B cell (primary cell): ENCODE results near the gene STK38L. TPM values are rescaled to one million over a fixed set of nuclear protein-coding genes. Genes with fewer than 3 reads are reported as not detected.

Source experiments
- ATAC-seq: fragments of 200-7000 bp; cut with Tn5 transposase; one replicate; pipeline ENCODE4 v1.10.0; 2021; ENCODE audit warnings: low read depth, mild to moderate bottlenecking, moderate number of reproducible peaks, moderate library complexity
- CTCF ChIA-PET: fragments of 350-600 bp; sonication (Branson Sonifier 250); formaldehyde crosslinking; loops from one replicate; lab custom pipeline; 2021; ENCODE audit warnings: antibody characterized with exemption, inconsistent platforms; lab: Charles Lee
- POLR2A ChIA-PET: fragments of 350-600 bp; sonication (Branson Sonifier 250); formaldehyde crosslinking; loops from one replicate; lab custom pipeline; 2021; ENCODE audit warnings: antibody characterized with exemption; lab: Charles Lee
- DNase-seq: peaks from one replicate; pipeline ENCODE4 v3.0.0; 2013
- H2AFZ ChIP-seq: 2 replicates; pipeline ENCODE4 v1.6.1; 2012; ENCODE audit warnings: mild to moderate bottlenecking, low read depth, low read length; ENCODE audit not compliant: insufficient read depth, poor library complexity, severe bottlenecking
- H3K27ac ChIP-seq, 2 donors: 1 replicate in 1 of 2; 2 replicates in 1 of 2; pipeline ENCODE4 v1.5.1; 2012 to 2013; ENCODE audit warnings: low read length in 2 of 2, mild to moderate bottlenecking in 2 of 2, moderate library complexity in 1 of 2
- H3K27me3 ChIP-seq, 4 experiments: fragments of 200-600 bp in 1 of 4; sonication (generic) in 1 of 4; replicated peaks in 1 of 4; 1 replicate in 2 of 4; 2 replicates in 2 of 4; pipeline versions ENCODE4 v1.6.1 to v1.7.0; 2013 to 2016; ENCODE audit warnings: low read length in 3 of 4, mild to moderate bottlenecking in 2 of 4, mixed read lengths in 1 of 4, moderate library complexity in 1 of 4; ENCODE audit not compliant: insufficient read depth in 4 of 4, control insufficient read depth in 3 of 4; ENCODE audit errors: control extremely low read depth in 1 of 4
- H3K36me3 ChIP-seq, 2 experiments: replicated peaks in 1 of 2; 1 replicate in 1 of 2; 2 replicates in 1 of 2; pipeline versions ENCODE4 v1.6.1 to v1.7.1; 2013; ENCODE audit warnings: low read length in 1 of 2; ENCODE audit not compliant: insufficient read depth in 2 of 2, control insufficient read depth in 1 of 2; ENCODE audit errors: control extremely low read depth in 1 of 2, extremely low read depth in 1 of 2
- H3K4me1 ChIP-seq, 2 donors: fragments of 200-600 bp in 1 of 2; sonication (generic) in 1 of 2; 1 replicate in 1 of 2; 2 replicates in 1 of 2; pipeline versions ENCODE4 v1.5.1 to v1.6.1; 2013 to 2017; ENCODE audit warnings: low read length in 2 of 2; ENCODE audit not compliant: control insufficient read depth in 2 of 2, insufficient read depth in 2 of 2
- H3K4me2 ChIP-seq: replicated peaks from 2 replicates; pipeline ENCODE3; 2012; ENCODE audit warnings: mild to moderate bottlenecking, low read depth, low read length; ENCODE audit not compliant: poor library complexity, severe bottlenecking
- H3K4me3 ChIP-seq, 5 experiments: fragments of 200-600 bp in 1 of 5; sonication (generic) in 1 of 5; 1 replicate in 3 of 5; 2 replicates in 2 of 5; pipeline versions ENCODE4 v1.5.1 to v1.7.0; 2011 to 2016; ENCODE audit warnings: low read length in 4 of 5, mild to moderate bottlenecking in 4 of 5, low read depth in 2 of 5, control low read depth in 1 of 5, moderate library complexity in 1 of 5; ENCODE audit not compliant: insufficient read depth in 1 of 5; ENCODE audit errors: control extremely low read depth in 1 of 5, extremely low read depth in 1 of 5
- H3K79me2 ChIP-seq: fragments of 200-600 bp; sonication (generic); one replicate; pipeline ENCODE4 v1.6.0; 2016; ENCODE audit warnings: low read length; ENCODE audit not compliant: control insufficient read depth, insufficient read depth
- H3K9ac ChIP-seq: fragments of 200-600 bp; sonication (generic); 2 replicates; pipeline ENCODE4 v1.6.1; 2017; ENCODE audit warnings: mild to moderate bottlenecking, low read length, moderate library complexity
- H3K9me3 ChIP-seq, 3 donors: one replicate each; pipeline versions ENCODE4 v1.6.1 to v1.7.1; 2013; ENCODE audit warnings: low read length in 2 of 3; ENCODE audit not compliant: control insufficient read depth in 2 of 3, insufficient read depth in 1 of 3; ENCODE audit errors: control extremely low read depth in 1 of 3
- H4K20me1 ChIP-seq: 2 replicates; pipeline ENCODE4 v1.6.0; 2012; ENCODE audit warnings: mild to moderate bottlenecking, low read length; ENCODE audit not compliant: insufficient read depth, control insufficient read depth, poor library complexity, severe bottlenecking
- H3K27ac Mint-ChIP-seq: one replicate; pipeline ENCODE4 v1.8.0; 2021; ENCODE audit warnings: mixed read lengths
- H3K27me3 Mint-ChIP-seq: one replicate; pipeline ENCODE4 v1.8.0; 2021; ENCODE audit warnings: mixed read lengths
- H3K4me1 Mint-ChIP-seq: one replicate; pipeline ENCODE4 v1.8.0; 2021; ENCODE audit warnings: mixed read lengths
- H3K4me3 Mint-ChIP-seq: one replicate; pipeline ENCODE4 v1.8.0; 2021; ENCODE audit warnings: mixed read lengths
- H3K9me3 Mint-ChIP-seq: one replicate; pipeline ENCODE4 v1.8.0; 2022; ENCODE audit warnings: mixed read lengths; ENCODE audit not compliant: insufficient read depth
- CTCF ChIP-seq: fragments of 200-600 bp; IDR thresholded peaks from one replicate; pipeline ENCODE4 v1.8.0; 2022; ENCODE audit warnings: antibody characterized with exemption, mild to moderate bottlenecking
- EZH2 ChIP-seq: IDR thresholded peaks from 2 replicates; pipeline ENCODE4 v1.6.1; 2012; ENCODE audit warnings: borderline replicate concordance, low read depth, mild to moderate bottlenecking, moderate library complexity, low read length; ENCODE audit not compliant: insufficient read depth, poor library complexity, severe bottlenecking
- WGBS: methylation state at CpG from one replicate; pipeline ENCODE4 v1.1.5; 2013; ENCODE audit warnings: missing lambda C conversion rate; ENCODE audit not compliant: insufficient coverage; 5-methylcytosine and 5-hydroxymethylcytosine counted together
- intact Hi-C: fragments of 100-400 bp; cut with micrococcal nuclease; formaldehyde crosslinking; loops from one replicate; pipeline ENCODE4 v1.10.0; 2022
- polyA plus RNA-seq: library from polyadenylated mRNA; depleted of rRNA; stranded (reverse); fragments of >200 nt; gene quantifications from 2 replicates; pipeline ENCODE4 v1.2.3, GENCODE V29; 2012
- total RNA-seq, 2 donors: library from RNA; stranded (reverse); fragments of 120-200 nt in 1 of 2; gene quantifications; 1 replicate in 1 of 2; 2 replicates in 1 of 2; pipeline versions ENCODE4 v1.2.3 to v1.2.4, GENCODE V29; 2013 to 2022

STK38L gene
- total and polyA plus RNA-seq, 2 donors (not counting 1 experiment from before 2014, with no cell fraction given) = 5.5 to 21.2 TPM

GRCh38 chr12:27213304-27213703 is 30.8 kb upstream of the STK38L start:
- H3K36me3 ChIP-seq = no peaks in the 10 kb centered on the region
- DNase-seq (no peak), ATAC-seq (no peak)
- no peaks in the 10 kb centered on the region for H3K27me3 ChIP-seq
- no peak overlapping the region for H3K27ac Mint-ChIP-seq
- no peak overlapping the region for H2AFZ ChIP-seq
- no peak for TF ChIP-seq CTCF
- no peak for TF ChIP-seq EZH2
- H4K20me1 ChIP-seq = no peaks in the 10 kb centered on the region
- no peak overlapping the region for H3K9ac ChIP-seq
- 100% methylated on average over 1 of the region's 2 CpGs for WGBS
- H3K4me1 Mint-ChIP-seq = no peaks in the 10 kb centered on the region
- H3K4me2 ChIP-seq = no peak overlapping the region
- no peaks in the 10 kb centered on the region for H3K4me1 ChIP-seq
- peaks cover 7% of the 10 kb centered on the region for H3K9me3 Mint-ChIP-seq
- no peak overlapping the region for H3K27ac ChIP-seq
- no peaks in the 10 kb centered on the region for H3K27me3 Mint-ChIP-seq
- peaks cover 3 to 6% (median 5%) of the 10 kb centered on the region in 3 donors for H3K9me3 ChIP-seq
- H3K79me2 ChIP-seq = no peaks in the 10 kb centered on the region
- no peak overlapping the region for H3K4me3 ChIP-seq
- intact Hi-C loops = no loop called here
- CTCF ChIA-PET = no interaction called here
- H3K4me3 Mint-ChIP-seq = no peak overlapping the region
- POLR2A ChIA-PET = no interaction called here

GRCh38 chr12:27213830-27214787 is 30.0 kb upstream of the STK38L start:
- 94% methylated on average over 9 of the region's 9 CpGs for WGBS
- Histone ChIP-seq H3K79me2 (no peaks in the 10 kb centered on the region), H2AFZ (no peak overlapping the region), H3K27me3 (no peaks in the 10 kb centered on the region), H3K36me3 (no peaks in the 10 kb centered on the region), H4K20me1 (no peaks in the 10 kb centered on the region), H3K27ac (no peak overlapping the region), H3K9ac (no peak overlapping the region), H3K4me1 (peaks cover 0 to 1% of the 10 kb centered on the region in 2 donors), H3K4me3 (no peak overlapping the region), H3K4me2 (no peak overlapping the region), H3K9me3 (peaks cover 2 to 5% (median 4%) of the 10 kb centered on the region in 3 donors)
- TF ChIP-seq CTCF = no peak
- TF ChIP-seq EZH2 = no peak
- Mint-ChIP-seq H3K4me3 (no peak overlapping the region), H3K4me1 (peaks cover under 1% of the 10 kb centered on the region), H3K9me3 (peaks cover 5% of the 10 kb centered on the region), H3K27me3 (no peaks in the 10 kb centered on the region), H3K27ac (no peak overlapping the region)
- intact Hi-C loops = no loop called here
- no peak for DNase-seq
- CTCF ChIA-PET = no interaction called here
- no peak for ATAC-seq
- POLR2A ChIA-PET = no interaction called here
